Pons (tissue), 1 donor: Measurements from ENCODE around the gene MGLL.

Experiments used
- DNase-seq: peaks from one replicate; pipeline ENCODE4 v3.0.0-alpha.2; 2016; ENCODE audit warnings: low spot score

MGLL gene

DNA sequence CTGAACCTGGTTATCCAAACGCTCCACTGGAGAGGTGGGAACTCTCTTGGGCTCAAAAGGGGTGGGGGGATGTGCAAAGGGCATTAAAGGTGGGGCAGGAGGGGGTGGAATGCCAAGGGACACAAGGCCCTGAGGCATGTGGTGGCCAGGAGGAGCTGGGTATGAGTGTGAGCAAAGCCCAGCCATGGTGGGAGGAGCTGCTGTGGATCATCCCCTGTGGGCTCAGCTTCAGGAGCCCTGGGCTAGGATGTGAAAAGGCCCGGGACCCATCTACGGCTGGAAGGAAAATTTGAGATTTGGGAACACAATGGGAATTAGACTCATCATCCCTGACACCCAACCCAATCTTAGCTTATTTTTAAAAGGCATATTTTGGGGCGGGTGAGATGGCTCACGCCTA lies 33.3 kb downstream of the MGLL start:
- DNase-seq = no peak

DNA sequence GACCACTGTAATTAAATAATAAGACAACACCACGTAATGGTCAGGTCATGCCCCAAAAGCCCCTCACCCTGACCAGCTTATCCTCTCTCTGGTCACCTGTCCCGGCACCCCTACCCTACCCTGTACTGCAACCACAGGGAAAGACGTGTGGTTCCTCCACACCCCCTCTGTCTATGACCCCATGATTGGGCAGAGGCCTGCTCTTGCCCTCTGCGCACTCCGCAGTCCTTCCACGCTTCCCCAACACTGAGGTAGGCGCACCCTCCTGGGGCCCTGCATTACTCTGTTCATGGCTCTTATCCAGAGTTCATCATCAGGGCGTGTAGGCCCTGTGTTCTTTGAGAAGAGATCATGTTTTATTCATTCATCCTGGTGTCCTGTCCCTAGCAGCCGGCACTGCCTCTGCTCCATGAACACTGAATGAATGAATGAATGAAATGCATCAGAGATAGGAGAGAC lies 33.8 kb downstream of the MGLL start:
- no peak for DNase-seq

DNA sequence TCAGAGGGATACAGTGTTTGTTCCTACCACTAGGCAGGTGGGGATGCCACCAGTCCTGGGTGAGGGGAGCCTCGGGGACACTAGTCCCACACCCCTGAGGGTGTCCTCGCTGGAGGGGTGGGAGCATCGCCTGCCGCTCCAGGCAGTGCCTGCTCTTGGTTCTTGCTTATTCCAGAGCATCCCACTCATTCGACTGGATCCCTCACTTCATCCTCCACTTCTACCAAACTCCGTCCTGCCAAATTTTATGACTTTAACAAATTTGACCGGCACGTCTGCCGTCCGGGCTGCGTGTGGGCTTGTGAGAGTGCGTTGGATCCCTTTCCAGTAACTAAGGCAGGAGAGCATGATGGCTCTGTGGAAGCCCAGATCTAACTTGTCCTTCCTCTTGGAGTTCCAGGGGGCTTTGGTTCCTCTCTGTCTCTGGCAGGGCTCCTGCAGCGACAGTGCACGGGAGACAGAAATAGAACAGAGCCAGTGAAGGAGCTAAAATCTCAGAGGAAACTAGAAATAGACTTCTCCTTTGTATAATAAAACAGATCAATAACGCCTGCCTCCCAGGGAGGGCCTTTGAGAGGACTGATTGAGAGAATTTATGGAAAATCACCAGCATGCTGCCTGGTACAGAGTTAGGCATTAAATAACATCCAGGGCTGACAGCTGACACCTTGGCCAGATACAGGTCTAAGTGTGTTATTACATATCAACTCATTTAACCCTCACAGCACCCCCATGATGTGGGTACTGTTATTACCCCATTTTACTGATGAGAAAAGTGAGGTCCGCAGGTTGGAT lies 34.5 kb downstream of the MGLL start:
- no peak for DNase-seq

DNA sequence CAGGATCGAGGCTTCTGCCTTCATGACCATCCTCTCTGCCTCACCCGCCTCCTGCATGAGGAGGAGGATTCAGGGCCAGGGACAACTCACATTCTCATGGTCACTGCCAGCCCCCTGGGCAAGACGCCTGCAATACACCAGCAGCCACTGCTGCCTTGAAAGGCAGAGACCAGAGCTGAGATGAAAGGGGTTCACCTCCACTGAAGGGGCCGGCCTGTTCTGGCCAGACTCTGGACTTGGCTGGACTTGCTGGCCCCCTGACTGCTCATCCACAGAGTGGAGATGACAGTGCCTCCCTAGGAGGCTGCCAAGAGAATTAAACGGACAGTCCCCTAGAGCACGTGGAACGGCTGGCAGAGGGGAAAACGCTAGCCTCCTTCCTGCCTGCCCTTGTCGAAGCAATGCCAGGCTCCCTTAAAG lies 35.2 kb downstream of the MGLL start:
- peak; percentile 78 for DNase-seq

DNA sequence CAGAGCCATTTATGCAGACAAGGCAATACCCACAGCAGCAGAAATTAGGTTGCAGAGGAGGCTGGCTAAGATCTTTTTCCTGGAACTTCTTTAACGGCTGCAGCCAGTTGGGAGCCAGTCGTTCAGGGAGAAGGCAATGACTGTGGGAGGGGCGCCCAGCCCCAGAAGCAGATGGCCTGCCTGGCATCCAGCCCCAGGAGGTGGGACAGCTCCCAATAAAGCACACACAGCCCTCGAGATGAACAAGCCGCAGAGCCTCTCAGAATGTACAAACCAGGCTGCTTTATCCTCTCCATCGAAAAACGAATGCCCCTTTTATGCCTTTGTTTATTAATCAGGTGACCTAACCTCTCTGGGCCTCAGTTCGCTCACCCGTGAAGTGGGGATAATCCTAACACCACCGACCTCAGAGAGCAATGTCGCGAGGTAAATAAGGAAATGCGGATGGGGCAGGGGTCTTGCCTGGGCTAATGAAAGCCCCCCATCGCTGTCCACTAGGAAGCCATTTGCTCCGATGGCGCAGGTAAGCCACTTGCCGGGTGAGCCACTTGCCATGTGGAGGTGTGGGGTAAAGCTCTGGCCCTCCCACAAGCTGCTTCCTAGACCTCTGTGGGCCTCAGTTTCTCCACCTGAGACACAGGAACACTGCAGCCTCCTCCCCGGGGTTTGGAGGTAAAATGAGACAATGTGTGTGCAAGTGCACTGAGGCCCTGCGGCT lies 35.8 kb downstream of the MGLL start:
- DNase-seq = peak; percentile 77

DNA sequence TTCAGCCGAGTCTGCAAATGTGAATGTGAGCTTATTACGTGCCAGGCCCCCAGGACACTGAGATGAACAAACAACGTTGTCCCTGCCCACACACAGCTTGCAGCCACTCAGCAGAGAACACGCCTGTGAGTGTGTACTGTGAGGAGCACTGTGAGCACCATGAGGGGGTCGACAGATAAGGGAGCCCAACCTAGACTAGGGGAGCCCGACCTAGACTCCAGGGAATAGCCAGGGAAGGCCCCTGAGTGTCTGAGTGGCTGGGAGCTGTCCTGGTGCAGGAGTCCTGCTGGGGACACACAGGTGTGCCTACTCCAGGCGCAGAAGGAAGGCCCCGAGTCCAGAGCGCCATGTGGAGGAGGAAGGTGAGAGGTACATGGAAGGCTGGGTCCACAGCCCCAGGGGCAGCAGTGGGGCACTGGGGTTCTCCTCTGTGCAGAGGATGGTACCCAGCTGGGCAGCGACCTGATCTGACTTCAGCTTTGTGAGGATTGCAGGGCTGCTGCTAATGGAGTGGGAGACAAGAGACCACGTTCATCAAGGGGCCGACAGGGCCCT lies 36.5 kb downstream of the MGLL start:
- DNase-seq = no peak

DNA sequence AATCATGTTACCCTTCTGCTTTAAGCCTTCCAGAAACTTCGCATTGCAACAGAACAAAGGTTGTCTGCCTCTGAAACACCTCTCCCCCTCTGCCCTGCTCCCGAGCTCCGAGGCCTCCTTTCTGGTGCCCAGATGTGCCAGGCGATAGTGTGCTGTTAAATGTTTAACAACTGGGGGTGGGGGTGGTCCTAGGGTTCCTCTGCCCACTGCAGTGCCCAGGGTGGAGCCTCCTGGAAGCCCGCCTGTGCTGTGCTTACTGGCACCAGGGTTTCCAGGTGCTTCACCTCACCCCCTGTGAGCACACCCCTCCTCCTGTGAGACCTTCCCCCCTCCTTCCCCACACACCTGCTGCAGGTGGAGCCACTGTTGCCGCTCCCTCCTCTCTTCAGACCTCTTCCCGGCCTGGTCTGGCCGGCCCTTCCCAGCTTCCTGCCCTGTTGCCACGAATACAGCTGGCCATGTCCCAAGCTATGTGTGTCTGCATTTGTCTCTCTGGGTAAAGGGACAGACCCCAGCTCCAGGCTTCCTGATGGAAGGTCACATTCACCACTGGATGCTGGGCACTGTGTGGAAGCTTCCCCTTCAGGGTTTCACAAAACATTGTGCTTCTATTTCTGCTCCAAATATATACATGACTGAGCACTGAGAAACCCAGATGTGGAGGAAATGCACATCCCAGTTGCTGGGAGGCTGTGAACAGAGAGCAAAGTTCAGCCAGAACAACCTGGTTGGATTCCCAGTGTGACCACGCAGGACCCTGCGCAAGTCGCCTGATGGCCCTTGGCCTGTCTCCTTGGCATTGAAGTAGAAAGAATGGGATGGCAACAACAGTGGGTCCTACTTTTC lies 37.2 kb downstream of the MGLL start:
- DNase-seq = no peak

DNA sequence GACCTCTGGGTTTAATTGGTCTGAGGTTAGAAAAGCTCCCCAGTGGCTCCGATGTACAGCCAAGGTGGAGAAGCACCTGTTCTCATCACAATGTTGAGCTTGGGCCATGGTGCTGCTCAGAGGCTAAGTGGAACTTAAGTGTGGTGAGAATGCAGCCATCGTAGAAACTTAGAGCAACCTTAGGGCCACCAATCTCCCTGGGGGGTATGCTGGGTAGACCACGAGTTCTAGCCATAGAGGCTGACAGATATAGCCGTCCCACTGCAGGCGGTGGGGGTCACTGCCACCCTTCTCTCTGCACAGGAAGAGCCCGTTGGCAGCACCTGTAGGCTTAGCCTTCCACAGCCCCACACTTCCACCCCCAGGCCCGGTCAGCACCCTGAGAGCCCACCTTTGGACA lies 38.0 kb downstream of the MGLL start:
- no peak for DNase-seq

DNA sequence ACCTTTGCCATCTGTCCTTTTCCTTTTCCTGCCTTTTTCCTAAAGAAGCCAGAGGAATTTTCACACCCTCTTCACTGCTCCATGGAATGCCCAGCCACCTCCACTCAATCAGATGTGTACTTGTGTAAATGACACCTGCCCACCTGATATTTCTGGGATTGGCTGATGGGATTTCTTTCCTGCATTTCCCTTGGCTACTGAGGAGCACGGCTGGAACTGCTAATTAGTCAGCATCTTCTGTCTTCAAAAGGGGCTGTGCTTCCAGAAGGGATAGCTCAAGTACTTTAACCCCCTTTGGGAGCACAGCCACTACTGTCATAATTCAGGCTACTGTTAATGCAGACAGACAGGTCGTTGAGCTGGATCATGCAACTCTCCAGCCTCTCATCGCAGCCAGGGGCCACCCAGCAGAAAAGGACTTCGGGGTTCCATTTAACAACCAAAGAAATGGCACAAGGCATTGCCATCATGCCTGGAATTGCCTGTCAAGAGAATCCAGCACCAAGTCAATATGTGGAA lies 38.6 kb downstream of the MGLL start:
- no peak for DNase-seq

DNA sequence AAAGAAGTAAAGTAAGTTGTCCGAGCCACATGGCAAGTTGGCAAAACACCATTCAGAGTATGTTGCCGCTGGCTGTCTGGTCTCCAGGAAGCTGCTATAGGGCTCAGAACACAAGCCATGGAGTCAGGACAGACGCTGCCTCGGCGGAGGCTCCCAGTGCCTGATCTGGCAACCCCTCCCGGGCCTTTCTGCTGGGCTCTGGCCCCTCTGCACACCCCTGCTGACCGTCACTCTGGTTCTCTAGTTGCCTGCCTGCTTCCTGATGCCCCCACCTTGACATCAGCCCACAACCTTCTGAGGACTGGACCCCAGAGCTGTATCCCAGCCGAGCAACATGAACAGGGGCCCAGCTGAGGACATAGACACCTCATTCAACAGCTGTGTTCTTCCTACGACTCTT lies 39.1 kb downstream of the MGLL start:
- DNase-seq = no peak

DNA sequence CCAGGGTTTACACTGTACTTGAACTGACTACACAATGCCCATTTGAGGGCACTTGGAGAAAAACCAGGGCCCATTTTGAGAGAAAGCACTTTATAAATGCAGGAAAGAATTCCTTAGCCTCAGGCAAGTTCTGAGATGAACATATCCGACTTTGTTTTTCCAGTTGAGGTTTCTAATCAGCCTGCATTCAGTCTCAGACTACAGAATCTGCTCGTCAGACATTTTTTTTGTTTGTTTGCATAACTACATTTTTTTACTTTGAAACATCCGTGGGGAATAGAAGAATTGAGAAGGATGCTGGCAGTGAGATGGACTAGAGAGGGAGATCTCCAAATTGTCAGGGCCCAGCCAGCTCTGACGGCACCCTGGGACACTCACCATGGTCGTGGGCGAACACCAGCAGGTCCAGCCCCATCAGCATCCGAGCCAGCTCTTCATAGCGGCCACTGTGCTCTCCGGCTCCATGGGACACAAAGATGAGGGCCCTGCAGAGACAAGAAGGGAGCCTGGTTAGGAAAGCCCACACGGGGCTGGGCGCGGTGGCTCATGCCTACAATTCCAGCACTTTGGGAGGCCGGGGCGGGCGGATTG lies 40.8 kb downstream of the MGLL start:
- no peak for DNase-seq

DNA sequence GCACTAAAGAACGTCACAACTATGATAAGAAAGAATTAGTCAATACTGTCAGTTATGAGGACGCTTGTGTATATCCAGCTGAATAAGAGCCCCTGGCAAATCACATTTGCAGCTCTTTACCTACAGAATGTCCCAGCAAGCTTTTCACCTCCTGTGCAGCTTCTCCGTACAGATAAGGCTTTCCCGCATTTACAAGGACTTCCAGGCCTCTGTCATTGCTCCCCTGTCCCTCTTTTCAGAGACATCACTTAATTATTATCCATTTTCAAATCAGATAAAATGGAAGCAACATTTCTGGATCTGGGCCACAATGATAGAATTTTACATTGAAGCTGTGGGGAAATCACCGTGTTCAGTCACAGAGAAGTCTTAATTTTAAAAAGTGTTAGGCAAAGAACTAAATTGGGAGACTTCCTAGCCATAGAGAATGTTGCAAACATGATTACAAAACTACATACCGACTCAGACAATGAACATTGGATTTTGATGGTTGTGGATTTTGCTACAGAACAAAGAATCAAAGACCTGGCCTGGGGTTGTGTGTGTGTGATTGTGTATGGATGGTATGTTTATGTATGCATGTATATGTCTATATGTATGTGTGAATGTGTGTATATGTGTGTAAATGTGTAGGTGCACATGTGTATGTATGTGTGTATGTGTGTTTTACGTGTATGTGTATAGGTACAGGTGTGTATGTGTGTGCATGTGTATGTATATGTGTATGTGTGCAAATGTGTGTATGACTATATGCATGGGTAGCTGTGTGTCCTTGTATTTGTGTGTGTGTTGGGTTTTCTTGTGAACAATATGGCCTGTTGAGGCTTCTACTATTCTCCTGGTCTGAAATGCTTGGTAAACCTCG lies 41.5 kb downstream of the MGLL start:
- DNase-seq = no peak

DNA sequence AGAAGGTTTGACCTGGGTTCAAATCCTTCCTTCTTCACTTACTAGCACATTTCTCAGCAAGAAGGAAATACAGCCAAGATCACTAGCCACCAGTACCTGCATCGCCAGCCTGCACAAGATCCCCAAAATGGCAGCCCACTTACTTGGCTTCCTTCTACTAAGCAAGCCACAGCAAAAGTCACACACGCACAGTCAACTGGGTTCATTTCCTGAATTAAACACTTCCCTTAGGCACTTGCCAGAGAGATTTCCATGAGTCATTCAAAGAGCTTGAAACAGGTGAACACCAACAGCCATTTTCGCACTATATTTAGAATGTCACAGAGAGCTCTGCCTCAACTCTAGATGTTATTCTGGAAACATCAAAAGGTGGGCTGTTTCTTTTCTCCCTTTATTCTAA lies 42.6 kb downstream of the MGLL start:
- DNase-seq = no peak

DNA sequence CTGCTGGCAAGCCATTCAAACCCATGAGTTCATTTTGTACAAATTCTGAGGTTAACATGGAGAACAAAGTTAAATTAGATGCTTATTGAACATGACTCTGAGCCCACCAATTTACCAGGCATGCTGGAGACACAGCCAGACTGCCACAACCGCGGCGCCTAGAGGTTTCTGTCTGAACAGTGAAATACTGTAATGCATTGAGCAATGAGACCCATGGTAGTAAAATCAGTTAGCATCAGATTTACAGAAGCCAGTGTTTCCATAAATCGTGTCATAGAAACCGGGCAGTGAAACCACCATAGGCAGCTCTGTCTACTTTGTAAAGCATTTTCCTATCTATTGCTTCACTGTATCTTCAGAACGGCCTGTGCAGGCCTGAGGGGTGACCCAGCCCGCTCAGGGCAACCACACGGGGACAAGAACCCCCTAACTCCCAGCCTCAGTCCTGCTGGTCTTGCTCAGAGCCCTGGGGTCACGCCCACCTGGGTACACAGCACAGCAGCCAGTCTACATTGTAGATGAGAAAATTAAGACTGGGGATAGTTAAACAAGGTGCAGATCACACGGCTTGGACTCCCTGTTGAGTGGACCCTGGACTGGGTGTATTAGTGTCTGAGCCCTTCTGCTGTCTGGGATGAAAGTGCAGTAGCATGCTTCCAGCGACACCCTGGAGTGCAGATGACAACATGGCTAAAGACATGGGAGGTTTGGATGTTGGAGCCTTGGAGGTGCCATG lies 44.2 kb downstream of the MGLL start:
- no peak for DNase-seq

DNA sequence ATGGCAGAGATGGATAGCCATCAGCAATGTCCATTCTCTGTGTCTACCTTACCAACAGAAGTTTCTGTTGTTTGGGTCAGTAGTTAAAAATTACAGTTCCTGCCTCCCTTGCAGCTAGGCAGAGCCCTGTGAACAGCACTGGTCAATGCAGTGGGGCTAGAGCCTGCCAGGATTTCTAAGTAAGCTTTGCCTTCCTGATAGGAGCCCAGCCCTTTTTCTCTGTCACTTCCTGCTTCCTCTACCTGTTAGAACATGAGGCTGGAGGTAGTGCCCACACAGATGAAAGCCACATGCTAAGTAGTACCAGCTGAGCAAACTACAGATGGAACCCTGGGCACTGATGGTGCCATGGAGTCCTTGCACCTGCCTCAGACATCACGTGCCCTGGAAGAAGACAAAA lies 45.0 kb downstream of the MGLL start:
- DNase-seq = no peak

DNA sequence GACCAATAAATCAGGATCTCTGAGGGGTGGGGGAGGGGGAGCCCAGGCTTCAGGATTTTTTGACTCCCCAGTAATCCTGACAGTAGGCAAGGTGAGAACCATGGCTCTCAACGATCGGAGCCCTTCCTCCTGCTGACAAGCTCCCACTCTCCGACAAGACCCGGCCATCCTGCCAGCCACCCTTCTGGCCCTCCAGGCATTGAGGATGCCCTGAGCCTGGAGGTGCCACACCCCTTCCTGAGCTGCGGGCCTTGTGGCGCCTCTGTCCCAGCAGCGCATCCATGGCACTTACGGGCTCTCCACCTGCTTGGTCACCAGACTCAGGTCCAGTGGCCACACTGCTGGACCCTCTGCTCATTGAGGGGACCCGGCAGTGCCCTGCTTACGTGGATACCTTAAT lies 46.0 kb downstream of the MGLL start:
- no peak for DNase-seq

DNA sequence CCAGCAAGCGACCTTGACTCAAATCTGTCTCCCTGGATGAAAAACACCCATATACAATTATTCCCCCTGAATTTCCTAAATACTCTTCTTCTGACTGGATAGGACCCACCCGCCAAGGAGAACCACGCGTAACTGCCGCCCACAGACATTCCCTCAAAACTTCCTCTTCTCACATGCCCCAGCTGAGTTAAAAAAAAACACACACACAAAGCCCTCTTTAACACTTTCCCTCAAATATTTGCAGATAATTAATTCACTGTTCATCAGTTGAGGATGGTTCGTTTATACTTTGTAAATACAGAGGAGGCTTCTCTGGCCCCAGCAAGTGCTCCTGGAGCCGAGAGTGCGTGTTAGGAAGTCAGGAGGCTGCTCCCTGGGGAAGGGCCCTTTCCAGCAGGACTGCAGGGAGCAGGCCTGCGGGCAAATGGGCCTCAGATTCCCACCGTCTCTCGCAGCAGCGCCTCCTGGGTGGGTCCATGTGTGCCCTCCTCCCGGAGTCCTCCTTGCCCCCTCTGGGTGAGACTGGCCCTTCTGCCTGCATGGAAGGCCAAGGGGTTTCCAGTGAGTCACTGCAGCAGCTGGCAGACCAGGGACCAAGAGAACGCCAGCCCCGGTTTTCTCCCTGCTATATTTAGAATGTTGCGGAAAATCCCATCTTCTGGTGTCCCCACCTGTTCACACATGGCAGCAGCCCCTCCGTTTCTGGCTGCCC lies 46.8 kb downstream of the MGLL start:
- peak; percentile 60 for DNase-seq

DNA sequence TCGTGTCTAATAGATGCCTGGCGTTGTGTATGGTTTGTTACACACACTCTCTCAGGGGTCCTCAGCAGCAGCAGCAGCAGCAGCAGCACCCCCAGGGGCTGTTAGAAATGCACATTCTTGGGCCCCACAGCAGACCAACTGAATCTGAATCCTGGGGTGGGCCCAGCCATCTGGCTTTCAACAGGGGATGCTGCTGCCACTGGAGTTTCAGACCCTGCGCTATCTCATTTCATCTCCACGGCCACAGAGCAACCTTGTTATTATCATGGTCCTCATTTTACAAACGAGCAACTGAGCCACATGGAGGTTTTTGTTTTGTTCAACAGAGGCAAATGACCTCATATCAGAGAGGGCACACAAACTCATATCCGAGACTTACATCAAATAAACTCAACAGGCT lies 47.7 kb downstream of the MGLL start:
- DNase-seq = no peak

DNA sequence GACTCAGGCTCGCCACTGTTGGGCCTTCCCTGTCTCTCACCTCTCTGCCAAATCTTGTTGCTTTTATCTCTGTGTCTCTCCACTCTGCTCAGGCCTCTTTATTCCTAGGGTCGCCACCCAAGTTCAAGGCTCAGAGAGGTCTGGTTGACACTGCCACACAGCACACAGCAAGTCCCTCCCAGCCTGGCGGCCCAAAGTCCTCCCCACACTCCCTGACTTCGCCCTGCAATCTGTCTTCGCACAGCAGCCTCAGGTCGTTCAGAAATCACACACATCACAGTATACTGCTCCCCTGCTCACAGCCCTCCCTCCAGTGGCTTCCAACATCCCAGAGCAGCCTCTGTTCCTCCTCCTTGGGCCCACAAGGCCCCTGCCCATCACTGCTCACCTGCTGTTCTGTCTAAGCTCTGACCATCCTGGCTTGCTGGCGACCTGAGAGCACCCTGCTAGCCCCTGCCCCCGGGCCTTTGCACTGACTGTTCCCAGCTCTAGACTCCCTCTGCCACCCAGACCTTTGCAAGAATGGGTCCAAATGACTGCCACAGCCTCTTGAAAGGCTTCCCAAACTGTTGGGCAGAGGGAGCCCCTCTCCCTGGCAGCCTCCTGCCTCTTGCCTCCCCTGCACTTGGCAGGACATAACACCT lies 48.4 kb downstream of the MGLL start:
- DNase-seq = no peak
